Fibroblast of the aortic adventitia (primary cell): ENCODE measurements around the gene DHX29. TPM values are rescaled to one million over a fixed set of nuclear protein-coding genes. Genes with fewer than 3 reads are reported as not detected.
"Not testable (repeated sequence)": the region's sequence is repeated elsewhere in the genome, so short reads cannot be mapped to it uniquely, and the experiment has no call there.

ENCODE experiments used
- DNase-seq: peaks from one replicate; pipeline ENCODE4 v3.0.0-alpha.2; 2010; ENCODE audit warnings: low read depth
- H3K4me3 ChIP-seq: 2 replicates; pipeline ENCODE4 v1.5.1; 2011; ENCODE audit warnings: low read depth, mild to moderate bottlenecking, control low read depth, low read length, moderate library complexity
- total RNA-seq: library from RNA; depleted of rRNA; stranded (reverse); fragments of >200 nt; gene quantifications from 2 replicates; pipeline ENCODE4 v1.2.3, GENCODE V29; 2012; ENCODE audit warnings: low replicate concordance
- TF ChIP-seq, protein P1 (sequence below): IDR thresholded peaks from 2 replicates; pipeline ENCODE4 v1.5.1; 2011; ENCODE audit warnings: mild to moderate bottlenecking, low read length, control low read depth, inconsistent platforms; ENCODE audit not compliant: insufficient read depth

Gene DHX29
- total RNA-seq, 1 donor = 53.4 TPM

DNA sequence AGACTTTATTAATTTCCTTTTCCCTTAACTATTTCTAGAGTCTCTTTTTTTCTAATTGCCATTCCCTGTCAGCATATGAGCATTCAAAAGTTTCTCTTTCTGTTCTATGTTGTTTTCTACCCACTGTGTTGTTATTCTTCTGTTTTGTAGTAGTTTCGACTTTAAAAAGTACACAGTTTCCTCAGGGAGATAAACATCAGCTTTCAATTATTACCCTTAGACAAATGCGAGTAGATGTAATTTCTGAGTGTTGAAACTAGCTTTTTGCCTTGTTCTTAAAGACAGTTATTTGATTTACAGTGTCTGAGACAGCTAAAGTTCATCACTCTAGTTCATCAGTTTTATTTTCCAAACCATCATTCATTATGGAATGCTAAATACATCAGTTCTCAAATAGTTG, 19.8 kb upstream of the DHX29 start:
- H3K4me3 ChIP-seq = no peak overlapping the region
- TF ChIP-seq, protein P1, sequence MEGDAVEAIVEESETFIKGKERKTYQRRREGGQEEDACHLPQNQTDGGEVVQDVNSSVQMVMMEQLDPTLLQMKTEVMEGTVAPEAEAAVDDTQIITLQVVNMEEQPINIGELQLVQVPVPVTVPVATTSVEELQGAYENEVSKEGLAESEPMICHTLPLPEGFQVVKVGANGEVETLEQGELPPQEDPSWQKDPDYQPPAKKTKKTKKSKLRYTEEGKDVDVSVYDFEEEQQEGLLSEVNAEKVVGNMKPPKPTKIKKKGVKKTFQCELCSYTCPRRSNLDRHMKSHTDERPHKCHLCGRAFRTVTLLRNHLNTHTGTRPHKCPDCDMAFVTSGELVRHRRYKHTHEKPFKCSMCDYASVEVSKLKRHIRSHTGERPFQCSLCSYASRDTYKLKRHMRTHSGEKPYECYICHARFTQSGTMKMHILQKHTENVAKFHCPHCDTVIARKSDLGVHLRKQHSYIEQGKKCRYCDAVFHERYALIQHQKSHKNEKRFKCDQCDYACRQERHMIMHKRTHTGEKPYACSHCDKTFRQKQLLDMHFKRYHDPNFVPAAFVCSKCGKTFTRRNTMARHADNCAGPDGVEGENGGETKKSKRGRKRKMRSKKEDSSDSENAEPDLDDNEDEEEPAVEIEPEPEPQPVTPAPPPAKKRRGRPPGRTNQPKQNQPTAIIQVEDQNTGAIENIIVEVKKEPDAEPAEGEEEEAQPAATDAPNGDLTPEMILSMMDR = no peak
- DNase-seq = no peak

DNA sequence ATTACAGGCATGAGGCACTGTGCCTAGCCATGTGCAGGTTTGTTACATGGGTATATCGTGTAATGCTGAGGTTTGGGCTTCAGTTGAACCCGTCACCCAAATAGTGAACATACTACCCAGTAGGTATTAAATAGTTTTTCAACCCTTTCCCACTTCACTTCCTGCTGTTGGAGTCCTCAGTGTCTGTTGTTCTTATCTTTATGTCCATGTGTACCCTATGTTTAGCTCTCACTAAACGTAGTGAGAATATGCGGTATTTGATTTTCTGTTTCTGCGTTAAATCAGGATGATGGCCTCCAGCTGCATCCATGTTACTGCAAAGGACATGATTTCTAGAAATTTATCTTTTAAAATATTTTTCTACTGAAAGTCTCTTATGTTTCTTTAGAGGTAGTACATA, 18.1 kb upstream of the DHX29 start:
- no peak overlapping the region for H3K4me3 ChIP-seq
- no peak for DNase-seq
- TF ChIP-seq, protein P1 = no peak

DNA sequence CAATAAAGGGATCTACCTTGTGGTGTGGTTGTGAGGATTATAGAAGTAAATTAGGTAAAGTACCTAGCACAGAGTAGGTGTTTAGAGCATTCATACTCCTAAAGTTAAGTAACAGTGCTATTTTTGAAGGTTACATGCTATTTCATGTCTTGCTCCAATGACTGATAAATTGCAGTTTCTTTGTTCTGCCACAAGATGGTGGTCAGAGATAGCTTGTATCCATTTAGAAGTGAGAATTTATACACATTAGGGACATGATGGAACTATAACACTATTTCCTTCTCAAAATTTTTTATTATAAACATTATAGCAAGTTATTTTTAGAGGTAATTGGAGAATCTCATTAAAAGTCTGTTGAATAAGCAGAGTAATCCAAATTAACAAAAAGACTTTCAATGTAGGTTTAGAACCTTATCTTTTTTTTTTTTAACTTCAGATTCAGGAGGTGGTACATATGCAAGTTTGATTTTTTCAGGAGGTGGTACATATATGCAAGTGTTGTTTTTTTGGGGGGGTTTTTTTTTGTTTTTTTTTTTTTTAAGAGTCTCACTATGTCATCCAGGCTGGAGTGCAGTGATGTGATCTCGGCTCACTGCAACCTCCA, 17.4 kb upstream of the DHX29 start:
- DNase-seq = peak; percentile 73
- H3K4me3 ChIP-seq = no peak overlapping the region
- TF ChIP-seq, protein P1 = peak; percentile 69

DNA sequence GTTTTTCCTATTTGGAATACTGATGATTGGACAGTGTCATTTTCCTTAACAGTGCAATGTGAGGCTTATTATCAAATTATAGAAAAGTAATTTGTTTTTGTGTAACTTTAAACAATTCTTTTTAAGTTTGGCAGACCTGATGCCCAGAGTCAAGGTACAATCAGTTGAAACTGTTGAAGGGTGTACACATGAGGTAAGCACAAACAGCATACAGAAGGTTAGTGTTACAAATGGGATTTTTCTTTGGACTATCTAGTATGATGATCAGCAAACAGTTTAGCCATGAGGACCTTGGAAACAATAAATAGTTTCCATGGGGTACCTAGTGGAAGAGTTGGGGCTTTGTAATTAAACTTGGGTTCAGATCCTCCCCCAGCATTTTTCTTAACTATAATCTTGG, 16.5 kb upstream of the DHX29 start:
- TF ChIP-seq, protein P1 = no peak
- DNase-seq = no peak
- no peak overlapping the region for H3K4me3 ChIP-seq

DNA sequence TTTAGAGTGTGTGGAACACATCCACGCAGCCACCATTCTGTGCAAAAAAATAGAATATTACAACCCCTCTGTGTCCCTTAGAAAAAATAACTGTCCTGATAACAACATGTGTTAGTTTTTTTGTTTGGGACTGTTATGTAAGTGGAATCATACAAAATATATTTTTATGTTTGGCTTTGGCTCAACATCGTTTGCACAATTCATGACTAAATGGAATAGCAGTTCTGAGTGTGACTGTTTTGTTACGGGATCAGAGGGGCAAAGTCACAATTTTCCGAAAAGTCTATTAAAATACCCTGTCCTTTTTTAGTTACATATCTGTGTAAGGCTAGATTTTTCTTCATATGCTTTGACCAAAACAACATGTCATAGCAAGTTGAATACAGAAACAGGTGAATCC, 13.1 kb upstream of the DHX29 start:
- H3K4me3 ChIP-seq = no peak overlapping the region
- TF ChIP-seq, protein P1 = no peak
- peak; percentile 48 for DNase-seq

DNA sequence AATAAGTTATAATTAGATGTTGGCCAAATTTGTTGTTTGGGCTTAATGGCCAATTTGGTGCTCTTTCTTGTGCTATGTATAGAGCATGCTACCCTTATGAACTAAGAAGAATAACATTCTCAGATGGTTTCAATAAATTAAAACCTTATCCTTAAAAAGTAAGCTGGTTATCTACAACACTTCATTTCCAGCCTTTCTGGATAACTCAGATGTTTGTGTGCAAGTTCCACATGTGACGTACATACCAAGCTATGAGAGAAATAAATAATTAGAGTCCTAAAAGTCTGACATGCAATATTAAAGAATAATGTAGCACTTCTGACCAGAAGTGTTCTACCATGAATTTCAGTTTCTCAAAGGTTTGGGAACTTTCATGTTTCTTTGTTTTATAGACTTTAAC, 12.0 kb upstream of the DHX29 start:
- TF ChIP-seq, protein P1 = no peak
- H3K4me3 ChIP-seq = no peak overlapping the region
- DNase-seq = peak; percentile 34

DNA sequence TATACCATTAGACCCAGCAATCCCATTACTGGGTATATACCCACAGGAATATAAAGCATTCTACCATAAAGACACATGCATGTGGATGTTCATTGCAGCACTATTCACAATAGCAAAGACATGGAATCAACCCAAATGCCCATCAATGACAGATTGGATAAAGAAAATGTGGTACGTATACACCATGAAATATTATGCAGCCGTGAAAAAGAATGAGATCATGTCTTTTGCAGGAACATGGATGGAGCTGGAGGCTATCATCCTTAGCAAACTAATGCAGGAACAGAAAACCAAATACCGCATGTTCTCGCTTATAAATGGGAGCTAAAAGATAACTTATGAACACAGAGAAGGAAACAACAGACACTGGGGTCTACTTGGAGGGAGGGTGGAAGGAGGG, 10.7 kb upstream of the DHX29 start:
- H3K4me3 ChIP-seq, DNase-seq: not testable (repeated sequence)
